ENCODE data around the gene C1orf226. TPM values are rescaled to one million over a fixed set of nuclear protein-coding genes. Genes with fewer than 3 reads are reported as not detected.

C1orf226 gene
- total and polyA plus RNA-seq, 2 experiments from 2014 or later: 2.8 to 6.6 TPM

DNA sequence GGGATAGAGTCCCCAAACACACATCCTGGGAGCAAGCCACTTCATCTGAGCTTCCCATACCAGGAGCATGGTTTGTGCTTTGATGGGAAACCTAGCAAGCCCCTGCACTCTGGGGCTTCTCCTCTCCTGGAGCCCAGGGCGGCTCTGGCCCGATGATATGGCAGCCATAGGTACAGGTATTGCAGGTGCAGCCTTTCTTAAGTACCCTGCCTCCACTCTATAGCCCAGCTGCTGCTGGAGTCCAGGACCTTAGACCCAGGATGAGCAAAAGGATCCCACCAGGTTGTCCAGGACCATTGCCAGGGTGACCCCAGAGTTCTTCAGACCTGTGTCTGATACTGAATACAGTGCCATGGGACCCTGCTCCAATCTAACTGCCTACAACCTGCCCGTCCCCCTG lies 4.2 kb downstream of the C1orf226 start:
- Histone ChIP-seq H3K9me2 (replicated peaks; ENCODE audit: insufficient read depth) (no peaks in the 10 kb centered on the region), H3K79me2 (no peaks in the 10 kb centered on the region), H3K4me1 (ENCODE audit: insufficient read depth) (peaks cover 29% of the 10 kb centered on the region), H3K36me3 (replicated peaks; ENCODE audit: insufficient read depth, low read depth) (no peaks in the 10 kb centered on the region), H3K4me3 (no peak overlapping the region), H3K9me3 (ENCODE audit: low read depth) (no peaks in the 10 kb centered on the region), H2AFZ (no peak overlapping the region), H4K20me1 (ENCODE audit: insufficient read depth, poor library complexity, severe bottlenecking) (no peaks in the 10 kb centered on the region), H3K4me2 (no peak overlapping the region), H3K27me3 (no peaks in the 10 kb centered on the region), H3K27ac (no peak overlapping the region)
- WGBS (ENCODE audit: low lambda C conversion rate, missing lambda C conversion rate): 100% methylated on average over 3 of the region's 3 CpGs
- DNase-seq (ENCODE audit: low spot score): no peak
- no peak for TF ChIP-seq EZH2phosphoT487 (IDR thresholded peaks at IDR 0.05; ENCODE audit: low read depth, severe bottlenecking, unreplicated experiment)
- TF ChIP-seq EZH2 (IDR thresholded peaks at IDR 0.05; ENCODE audit: borderline replicate concordance): no peak
- TF ChIP-seq CTCF (IDR thresholded peaks at IDR 0.05; ENCODE audit: poor library complexity): no peak

DNA sequence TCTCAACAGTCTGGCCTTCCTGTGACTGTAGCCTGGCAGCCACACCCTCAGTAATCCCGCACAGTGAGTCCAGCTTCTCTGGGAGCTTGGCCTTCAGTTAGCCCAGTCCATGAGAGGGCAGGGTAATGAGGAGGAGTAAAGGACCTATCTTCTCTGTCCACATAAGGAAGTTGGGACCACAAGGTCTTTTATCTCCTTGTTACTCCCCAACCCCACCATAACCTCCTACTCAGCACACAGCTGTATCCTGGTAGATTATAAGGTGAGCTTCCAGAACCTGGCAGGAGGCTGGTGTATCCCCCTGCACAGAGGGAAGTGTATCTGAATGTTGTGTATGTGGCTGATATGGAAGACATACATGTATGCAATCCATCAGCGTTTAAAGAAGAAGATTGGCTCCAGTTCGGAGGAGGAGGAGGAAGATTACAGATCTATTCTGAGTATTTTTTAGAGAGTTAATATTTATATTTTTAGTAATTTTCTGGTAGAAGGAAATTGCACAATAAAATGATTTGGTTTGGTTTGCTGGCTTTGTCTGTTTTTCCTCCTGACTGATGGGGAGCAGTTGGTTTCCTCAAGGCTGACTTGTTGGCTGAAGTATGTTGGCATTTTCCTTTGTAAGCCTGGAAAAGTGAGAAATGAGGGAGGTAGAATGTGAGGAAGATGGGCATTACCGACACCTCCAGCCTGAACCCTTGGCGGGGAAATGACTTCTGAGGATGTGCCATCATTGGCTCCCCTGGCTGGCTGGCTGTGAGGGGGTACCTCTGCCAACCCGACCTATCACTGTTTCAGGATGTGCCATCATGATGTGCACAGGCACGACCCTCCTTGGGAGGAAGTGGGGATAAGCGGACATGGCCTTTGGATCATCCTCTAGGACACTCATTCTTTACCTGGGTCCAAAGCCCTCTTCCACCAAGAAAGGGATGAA lies 5.0 kb downstream of the C1orf226 start:
- WGBS (ENCODE audit: low lambda C conversion rate, missing lambda C conversion rate): 88% methylated on average over 8 of the region's 8 CpGs
- no peaks in the 10 kb centered on the region for H3K9me3 ChIP-seq (ENCODE audit: low read depth)
- no peaks in the 10 kb centered on the region for H4K20me1 ChIP-seq (ENCODE audit: insufficient read depth, poor library complexity, severe bottlenecking)
- TF ChIP-seq EZH2phosphoT487 (IDR thresholded peaks at IDR 0.05; ENCODE audit: low read depth, severe bottlenecking, unreplicated experiment): no peak
- TF ChIP-seq CTCF (IDR thresholded peaks at IDR 0.05; ENCODE audit: poor library complexity): no peak
- no peak for TF ChIP-seq EZH2 (IDR thresholded peaks at IDR 0.05; ENCODE audit: borderline replicate concordance)
- H3K9me2 ChIP-seq (replicated peaks; ENCODE audit: insufficient read depth): no peaks in the 10 kb centered on the region
- no peak overlapping the region for H3K4me2 ChIP-seq
- H3K27me3 ChIP-seq: no peaks in the 10 kb centered on the region
- no peak overlapping the region for H2AFZ ChIP-seq
- DNase-seq (ENCODE audit: low spot score): no peak
- peaks cover 29% of the 10 kb centered on the region for H3K4me1 ChIP-seq (ENCODE audit: insufficient read depth)
- H3K79me2 ChIP-seq: no peaks in the 10 kb centered on the region
- H3K4me3 ChIP-seq: no peak overlapping the region
- no peak overlapping the region for H3K27ac ChIP-seq
- H3K36me3 ChIP-seq (replicated peaks; ENCODE audit: insufficient read depth, low read depth): no peaks in the 10 kb centered on the region

DNA sequence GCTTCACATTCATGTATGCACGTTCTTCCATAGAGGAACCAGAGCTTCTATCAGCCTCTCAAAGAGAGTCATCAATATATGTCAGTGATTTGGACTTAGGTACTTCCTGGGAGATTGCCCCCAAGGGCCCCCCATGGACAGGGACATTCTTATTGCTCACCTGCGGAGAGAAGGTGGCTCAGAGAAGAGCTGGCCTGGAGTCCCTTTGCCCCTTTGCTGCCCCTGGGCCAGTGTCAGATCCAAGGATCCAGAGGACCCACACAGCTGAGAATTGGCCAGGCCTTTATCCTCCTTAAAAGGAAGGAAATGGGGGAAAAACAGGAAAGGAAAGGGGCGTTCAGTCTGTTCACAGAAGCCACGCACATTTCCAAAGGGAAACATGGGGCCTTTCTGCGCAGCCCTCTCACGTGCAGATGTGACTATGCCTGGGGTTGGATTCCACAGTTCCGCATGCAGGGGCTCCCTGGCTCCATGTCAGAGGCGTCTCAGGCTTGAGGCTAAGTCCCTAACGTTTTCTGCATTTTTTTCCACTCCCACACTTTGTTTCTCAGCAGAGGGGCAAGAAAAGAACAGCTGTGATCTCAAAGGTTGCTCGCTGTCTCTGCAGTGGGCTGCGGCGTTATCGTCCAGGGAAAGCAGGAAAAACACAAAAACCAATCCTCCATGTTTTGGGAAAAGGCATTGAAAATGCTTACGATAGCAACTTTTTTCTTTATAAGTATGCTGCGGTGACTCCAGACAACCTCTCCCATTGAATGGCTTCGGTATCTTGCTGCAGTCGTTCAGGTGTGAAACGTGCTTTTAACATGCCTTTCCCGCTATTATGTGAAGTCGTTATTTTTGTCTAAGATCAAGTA lies 5.9 kb downstream of the C1orf226 start:
- Histone ChIP-seq H3K79me2 (no peaks in the 10 kb centered on the region), H3K9me2 (replicated peaks; ENCODE audit: insufficient read depth) (no peaks in the 10 kb centered on the region), H3K4me3 (no peak overlapping the region), H3K27ac (no peak overlapping the region), H2AFZ (no peak overlapping the region), H3K4me2 (no peak overlapping the region), H3K9me3 (ENCODE audit: low read depth) (no peaks in the 10 kb centered on the region), H3K36me3 (replicated peaks; ENCODE audit: insufficient read depth, low read depth) (no peaks in the 10 kb centered on the region), H3K27me3 (no peaks in the 10 kb centered on the region), H3K4me1 (ENCODE audit: insufficient read depth) (peaks cover 21% of the 10 kb centered on the region), H4K20me1 (ENCODE audit: insufficient read depth, poor library complexity, severe bottlenecking) (no peaks in the 10 kb centered on the region)
- whole genome bisulfite sequencing (ENCODE audit: low lambda C conversion rate, missing lambda C conversion rate): 88% methylated on average over 20 of the region's 20 CpGs
- no peak for DNase-seq (ENCODE audit: low spot score)
- no peak for TF ChIP-seq EZH2phosphoT487 (IDR thresholded peaks at IDR 0.05; ENCODE audit: low read depth, severe bottlenecking, unreplicated experiment)
- no peak for TF ChIP-seq CTCF (IDR thresholded peaks at IDR 0.05; ENCODE audit: poor library complexity)
- no peak for TF ChIP-seq EZH2 (IDR thresholded peaks at IDR 0.05; ENCODE audit: borderline replicate concordance)

All from hepatocyte (in vitro differentiated cells).